ENCODE results near the gene BLVRA.
"Not testable (repeated sequence)": the region's sequence is repeated elsewhere in the genome, so short reads cannot be mapped to it uniquely, and the experiment has no call there.

BLVRA gene

GRCh38 chr7:43758029-43758821 lies at the start of gene BLVRA:
Gene BLVRA, plus strand, starts transcription at chr7:43758680. Its CDS starts 12,479 bp downstream, at chr7:43771159.
- DNase-seq, result peak; percentile 45

- DNase-seq, result no peak
These were observed 47.0 kb upstream of the BLVRA start for GRCh38 chr7:43711503-43711902.

- not testable (repeated sequence) for DNase-seq
These were observed 42.5 kb upstream of the BLVRA start for GRCh38 chr7:43715966-43716365.

DNA sequence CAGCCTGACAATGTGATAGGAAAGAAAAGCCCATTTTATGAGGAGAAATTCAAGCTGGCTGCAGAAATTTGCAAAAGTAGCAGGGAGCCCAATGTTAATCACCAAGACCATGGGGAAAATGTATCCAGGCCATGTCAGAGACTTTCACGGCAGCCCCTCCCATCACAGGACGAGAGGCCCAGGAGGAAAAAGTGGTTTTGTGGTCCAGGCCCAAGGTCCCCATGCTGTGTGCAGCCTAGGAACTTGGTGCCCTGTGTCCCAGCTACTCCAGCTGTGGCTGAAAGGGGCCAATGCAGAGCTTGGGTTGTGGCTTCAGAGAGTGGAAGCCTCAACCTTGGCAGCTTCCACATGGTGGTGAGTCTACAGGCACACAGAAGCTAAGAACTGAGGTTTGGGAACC lies 41.9 kb upstream of the BLVRA start:
- DNase-seq, result no peak

GRCh38 chr7:43721193-43721806 lies 37.2 kb upstream of the BLVRA start:
- DNase-seq, result peak; percentile 53

DNA sequence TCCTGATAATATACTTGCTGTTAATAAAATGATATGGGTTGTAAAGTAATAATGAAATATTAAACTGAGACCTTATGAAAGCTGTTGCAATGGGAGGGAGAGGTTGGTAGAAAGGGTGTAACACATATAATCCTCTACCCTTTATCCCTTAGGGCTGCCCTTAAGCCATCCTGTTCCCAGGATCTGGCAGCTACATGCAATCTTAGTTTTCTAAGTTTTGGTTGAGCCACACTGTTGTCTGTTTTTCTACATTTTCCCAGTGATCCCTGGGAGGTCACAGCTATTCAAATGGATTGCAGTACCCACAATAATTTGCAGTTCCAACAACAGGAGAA lies 35.5 kb upstream of the BLVRA start:
- no peak for DNase-seq

GRCh38 chr7:43725251-43725650 lies 33.2 kb upstream of the BLVRA start:
- no peak for DNase-seq

DNA sequence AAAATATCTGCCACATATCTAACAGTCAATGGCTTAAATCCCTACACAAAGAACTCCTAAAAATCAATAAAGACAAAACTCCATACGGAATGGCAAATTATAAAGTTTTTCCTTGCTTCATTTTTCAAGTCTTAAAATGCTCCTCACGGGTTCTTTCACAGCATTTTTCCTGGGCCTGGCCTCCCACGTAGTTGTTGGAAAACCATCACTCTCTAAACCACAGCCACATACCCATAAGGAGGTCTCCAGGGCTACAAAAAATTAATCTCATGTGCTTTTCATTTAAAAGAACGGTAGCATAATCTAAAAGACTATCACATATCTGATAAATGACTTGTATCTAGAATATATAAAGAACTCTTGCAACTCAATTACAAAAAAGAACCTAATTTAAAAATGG lies 32.0 kb upstream of the BLVRA start:
- DNase-seq, result no peak

DNA sequence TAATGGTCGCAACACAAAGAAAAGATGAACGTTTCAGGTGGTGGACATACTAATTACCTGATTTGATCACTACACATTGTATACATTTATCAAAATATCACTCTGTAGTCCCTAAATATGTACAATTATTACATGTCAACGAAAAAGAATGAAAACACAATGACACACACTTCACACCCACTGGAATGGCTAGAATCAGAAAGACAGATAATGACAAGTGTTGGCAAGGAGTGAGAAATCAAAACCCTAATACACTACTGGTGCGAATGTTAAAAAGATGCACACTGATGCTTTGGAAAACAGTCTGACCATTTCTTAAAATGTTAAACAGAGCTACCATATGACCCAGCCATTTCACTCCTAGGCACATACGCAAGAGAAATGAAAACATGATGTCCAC lies 31.5 kb upstream of the BLVRA start:
- DNase-seq, result no peak

DNA sequence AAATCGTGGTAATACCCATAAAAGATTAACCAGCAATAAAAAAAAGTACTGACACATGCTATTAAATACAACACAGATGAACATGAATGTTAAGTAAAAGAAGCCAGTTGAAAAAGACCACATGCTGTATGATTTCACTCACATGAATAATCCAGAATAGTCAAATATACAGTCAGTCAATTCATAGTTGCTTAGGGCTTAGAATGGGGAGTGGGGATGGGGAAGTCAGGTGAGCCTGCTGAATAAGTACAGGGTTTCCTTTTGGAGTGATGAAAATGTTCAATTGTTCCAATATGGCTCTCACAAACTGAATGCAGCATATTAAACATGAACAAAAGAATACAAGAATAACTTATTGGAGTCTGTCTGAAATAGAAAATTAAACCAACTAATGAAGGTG lies 31.0 kb upstream of the BLVRA start:
- no peak for DNase-seq

- peak; percentile 88 for DNase-seq
These were observed 29.1 kb upstream of the BLVRA start, which contains the start of gene COA1 for GRCh38 chr7:43729214-43729923. Gene COA1, minus strand, starts transcription at chr7:43729523. Its CDS starts 80,909 bp downstream, at chr7:43648614.

GRCh38 chr7:43729924-43730248 lies 28.6 kb upstream of the BLVRA start:
- no peak for DNase-seq

GRCh38 chr7:43731494-43731893 lies 27.0 kb upstream of the BLVRA start:
- DNase-seq, result not testable (repeated sequence)

DNA sequence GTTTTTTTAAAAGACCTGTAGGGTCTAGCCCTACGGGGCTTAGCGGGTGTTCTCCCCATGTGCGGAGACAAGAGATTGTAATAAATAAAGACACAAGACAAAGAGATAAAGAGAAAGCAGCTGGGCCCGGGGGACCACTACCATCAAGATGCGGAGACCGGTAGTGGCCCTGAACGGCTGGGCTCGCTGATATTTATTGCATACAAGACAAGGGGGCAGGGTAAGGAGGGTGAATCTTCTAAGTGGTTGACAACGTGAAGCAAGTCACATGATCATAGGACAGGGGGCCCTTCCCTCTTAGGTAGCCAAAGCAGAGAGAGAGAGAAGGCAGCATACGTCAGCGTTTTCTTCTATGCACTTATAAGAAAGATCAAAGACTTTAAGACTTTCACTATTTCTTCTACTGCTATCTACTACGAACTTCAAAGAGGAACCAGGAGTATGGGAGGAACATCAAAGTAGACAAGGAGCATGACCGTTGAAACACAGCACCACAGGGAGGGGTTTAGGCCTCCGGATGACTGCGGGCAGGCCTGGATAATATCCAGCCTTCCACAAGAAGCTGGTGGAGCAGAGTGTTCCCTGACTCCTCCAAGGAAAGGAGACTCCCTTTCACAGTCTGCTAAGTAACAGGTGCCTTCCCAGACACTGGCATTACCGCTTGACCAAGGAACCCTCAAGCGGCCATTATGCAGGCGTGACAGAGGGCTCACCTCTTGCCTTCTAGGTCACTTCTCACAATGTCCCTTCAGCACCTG lies 23.7 kb upstream of the BLVRA start:
- DNase-seq, result not testable (repeated sequence)

DNA sequence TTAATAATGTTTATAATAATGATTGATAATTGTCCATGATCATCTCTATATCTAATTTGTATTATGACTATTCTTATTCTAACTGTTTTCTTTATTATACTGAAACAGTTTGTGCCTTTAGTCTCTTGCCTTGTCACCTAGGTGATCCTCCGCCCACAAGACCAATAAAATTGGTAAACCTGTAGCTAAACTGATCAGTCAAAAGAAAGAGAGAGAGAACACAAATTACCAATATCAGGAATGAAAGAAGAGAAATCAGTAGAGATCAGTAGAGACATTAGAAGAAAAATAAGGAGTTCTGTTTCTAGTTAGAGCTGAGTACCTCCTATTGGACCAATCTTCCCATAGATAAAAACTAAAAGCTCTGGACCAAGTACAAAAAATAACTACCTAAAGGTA lies 23.1 kb upstream of the BLVRA start:
- no peak for DNase-seq

- DNase-seq, result peak; percentile 40
These were observed 22.5 kb upstream of the BLVRA start for GRCh38 chr7:43735802-43736603.

- DNase-seq, result no peak
These were observed 20.9 kb upstream of the BLVRA start for GRCh38 chr7:43737467-43738127.

GRCh38 chr7:43742692-43743091 lies 15.8 kb upstream of the BLVRA start:
- DNase-seq, result no peak

DNA sequence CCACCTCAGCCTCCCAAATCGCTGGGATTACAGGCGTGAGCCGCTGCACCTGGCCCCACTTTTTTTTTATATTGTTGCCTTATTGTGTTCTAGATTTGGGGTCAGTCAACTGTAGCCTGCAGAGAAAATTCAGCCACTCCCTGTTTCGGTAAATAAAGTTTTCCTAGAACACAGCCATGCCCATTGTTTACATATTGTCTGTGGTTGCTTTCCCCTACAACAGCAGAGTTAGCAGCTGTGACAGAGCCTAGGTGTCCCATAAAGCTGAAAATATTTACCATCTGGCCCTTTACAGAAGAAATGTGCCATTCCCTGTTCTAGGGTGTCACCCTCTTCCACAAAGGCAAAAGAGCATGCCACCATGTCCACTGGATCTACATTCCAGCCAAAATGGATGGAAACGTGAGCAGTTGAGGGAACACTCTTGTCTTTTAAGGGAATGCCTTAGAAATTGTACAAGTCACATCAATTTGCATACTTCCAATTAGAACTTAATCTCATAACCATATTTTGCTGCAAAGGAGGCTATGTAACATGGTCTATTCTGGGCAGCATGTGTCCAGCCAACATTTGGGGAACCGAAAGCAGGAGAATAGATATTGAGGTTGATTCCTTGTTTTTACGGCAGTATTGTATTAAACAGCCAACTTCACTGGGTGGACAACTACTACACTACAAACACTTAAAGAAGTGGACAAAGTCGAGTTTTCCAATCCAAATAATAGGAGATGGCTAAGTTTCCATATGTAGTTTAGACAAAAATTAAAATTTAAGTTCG lies 11.0 kb upstream of the BLVRA start:
- DNase-seq, result no peak

DNA sequence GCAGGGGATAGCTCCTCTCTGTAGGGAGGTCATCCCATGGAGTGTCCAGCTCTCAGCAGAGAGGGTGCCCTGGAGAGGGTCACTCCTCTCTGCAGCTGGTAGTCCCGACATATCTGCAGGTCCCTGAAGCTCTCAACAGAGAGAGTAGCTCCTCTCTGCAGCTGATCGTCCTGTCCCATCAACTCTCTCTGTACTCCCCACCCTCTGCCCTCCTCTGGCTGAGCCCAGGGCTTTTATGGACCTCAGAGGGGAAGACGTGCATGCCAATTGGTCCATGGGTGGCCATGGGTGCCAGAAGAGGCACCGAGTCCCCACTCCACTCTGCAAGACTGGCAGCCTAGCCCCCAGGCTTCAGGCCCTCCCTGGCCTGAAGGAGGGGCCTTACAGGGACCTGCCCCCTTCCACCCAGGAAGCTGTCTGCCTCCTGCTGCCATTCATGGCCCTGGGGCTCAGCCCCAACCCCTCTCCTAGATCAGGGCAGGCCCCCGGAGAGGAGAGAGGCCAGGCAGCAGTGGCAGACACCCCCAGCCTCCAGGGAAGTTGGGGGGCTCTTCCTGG lies 9.0 kb upstream of the BLVRA start:
- DNase-seq, result no peak

All from EL (cell line).